Superior temporal gyrus (tissue), 1 donor: Measurements from ENCODE around the gene IFT43.

Source experiments
- DNase-seq: peaks from one replicate; pipeline ENCODE4 v3.0.0-alpha.2; 2016; ENCODE audit errors: extremely low spot score

IFT43 gene

DNA sequence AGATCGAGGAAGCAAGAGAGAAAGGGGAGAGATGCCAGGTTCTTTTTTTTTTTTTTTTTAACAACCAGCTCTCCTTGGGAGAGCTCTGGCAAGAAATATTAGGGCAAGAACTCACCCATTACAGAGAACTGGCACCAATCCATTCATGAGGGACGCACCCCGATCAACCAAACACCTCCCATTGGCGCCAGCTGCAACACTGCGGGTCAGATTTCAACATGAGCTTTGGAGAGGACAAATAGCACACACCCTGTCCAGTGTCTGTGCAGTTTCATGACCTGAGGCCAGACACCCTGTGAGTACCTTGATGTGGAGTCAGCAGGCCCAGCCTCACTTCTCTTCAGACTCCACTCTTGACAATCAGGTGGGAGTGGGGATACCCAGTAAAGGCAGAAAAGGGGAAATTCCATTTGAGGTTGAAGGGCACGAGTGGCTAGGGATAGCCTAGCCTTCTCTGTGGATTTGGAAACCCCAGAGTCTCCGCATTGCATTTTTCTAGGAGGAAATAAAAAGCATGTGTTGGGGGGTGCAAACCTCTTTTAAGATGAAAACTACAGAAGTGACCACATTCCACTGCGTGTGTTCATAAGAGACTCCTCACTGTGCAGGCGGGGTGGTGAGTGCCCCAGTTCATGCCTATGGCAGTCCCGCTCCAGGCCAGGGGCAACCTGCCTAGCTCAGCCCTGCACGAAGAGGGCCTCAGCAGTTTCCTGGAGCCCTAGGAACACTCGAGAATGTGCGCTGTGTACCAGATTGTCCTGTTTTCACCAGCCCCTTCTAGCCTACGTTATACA, 123.7 kb downstream of the IFT43 start:
- DNase-seq: no peak

DNA sequence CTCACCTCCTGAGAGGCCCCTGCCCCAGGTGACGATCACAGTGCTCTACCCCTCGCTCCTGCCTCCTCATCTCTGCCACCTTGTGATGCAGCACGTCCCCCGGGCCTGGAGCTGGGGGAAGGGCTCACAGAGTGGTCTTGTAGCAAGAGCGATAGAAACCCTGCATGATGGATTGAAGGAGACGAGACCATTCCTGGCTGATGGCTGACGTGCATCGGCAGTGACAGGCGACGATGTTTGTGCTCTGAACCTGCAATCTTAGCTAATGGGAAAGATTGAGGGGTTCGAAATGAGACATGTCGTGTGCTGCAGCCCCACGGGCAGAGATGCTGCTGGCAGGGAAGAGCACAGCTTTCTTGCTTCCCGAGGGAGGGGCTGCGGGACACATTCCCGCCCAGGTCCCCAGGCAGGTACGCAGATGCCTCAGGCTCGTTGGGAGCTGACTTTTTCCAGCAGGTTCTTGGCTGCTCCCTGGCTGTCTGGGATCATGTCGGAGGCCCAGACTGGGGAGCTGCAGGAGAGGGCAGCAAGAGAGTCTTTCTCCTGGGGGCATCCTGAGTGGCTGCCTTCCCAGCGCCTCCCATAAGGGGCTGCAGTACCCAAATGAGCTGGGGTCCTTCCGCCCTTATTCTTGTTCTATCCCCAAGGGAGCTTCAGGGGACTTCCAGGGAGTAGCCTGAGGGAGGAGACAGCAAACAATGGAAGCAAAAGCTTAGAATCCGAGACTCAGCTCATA, 127.5 kb downstream of the IFT43 start:
- no peak for DNase-seq

DNA sequence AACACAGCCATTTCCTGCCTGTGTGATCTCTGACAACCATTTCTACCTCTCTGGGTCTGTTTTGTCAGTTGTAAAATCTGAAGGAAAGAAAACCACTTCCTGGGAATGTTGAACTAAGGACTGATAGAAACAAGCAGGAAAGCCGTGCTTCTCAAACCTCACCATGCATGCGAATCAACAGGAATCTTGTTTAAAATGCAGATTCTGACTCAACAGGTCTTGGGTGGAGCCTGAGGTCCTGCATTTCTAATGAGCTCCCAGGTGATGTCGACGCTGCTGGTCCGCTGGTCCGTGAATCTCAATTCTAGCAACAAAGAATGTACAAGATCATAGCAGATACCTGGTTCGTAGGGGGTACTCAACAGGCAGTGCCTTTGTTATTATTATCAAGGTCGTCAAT, 128.1 kb downstream of the IFT43 start:
- DNase-seq: no peak

DNA sequence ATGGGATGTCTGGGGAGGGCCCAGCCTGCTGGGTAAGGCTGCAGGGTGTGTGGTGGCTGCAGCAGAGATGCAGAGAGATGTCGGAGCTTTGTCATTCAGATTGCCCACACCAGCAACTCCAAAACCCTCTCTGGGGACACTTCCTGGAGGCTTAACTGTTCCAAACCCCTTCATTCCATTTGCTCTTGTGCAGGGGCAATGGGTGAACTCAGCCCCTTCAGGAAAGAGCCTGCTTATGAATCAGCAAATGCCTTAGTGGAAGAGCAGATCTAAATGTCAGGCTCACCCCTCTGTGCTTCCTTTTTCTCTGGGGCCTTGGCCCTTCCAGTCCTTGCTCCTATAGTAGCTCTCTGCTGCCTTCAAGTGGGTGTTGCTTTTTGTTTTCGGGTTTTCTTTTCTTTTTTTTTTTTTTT, 129.5 kb downstream of the IFT43 start:
- no peak for DNase-seq

DNA sequence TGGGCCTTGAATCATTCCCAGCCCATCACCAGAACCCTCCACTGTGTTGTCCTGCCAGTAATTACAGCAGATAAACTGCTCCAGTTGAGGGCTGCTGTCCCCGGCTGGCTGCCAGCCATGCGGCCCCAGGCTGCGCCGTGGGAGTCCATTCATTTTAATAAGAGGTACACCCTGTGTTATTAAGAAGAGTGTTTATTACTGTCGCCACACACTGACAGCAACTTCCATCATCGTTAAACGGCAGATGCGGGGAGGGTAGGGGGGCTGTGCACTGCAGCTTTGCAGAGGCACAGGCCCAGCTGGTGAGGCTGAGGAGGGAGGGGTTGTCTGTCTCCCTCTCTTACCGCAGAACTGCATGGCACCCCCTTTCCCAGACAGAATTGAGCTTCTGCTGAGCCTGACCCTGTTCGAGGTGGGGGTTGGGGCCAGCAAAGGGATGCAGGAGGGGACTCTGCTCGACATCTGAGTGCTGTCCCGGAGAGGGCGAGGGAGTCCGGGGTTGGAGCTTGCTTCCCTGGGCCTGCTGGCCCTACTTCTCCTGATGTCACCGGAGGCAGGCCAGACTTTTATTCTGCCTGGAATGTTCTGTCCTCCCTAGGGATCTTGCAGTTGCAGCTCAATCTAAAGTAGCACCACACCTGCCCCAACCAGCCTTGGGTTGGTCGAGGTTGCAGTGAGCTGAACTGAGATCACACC, 132.4 kb downstream of the IFT43 start:
- DNase-seq: no peak

DNA sequence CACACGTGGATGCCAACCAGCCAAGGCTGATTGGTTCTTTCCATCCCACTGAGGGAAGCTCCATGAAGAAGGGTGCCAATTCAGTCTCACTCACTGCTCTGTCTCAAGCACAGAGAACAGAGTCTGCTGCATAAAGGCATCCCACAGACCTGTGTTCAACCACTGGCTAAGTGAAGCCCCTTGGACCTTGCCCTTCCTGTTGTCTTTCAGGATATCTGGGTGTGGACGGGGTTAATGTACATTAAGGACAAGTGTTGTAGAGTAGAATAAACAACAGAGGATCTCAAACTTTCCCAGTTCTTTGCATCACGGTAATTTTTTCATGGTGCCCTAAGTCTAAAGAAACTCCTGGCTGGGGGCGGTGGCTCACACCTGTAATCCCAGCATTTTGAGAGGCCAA, 133.0 kb downstream of the IFT43 start:
- no peak for DNase-seq

GRCh38 chr14:76121089-76121748, 135.7 kb downstream of the IFT43 start:
- no peak for DNase-seq

GRCh38 chr14:76123426-76124225, 138.1 kb downstream of the IFT43 start:
- no peak for DNase-seq

- DNase-seq: no peak
These were observed 139.9 kb downstream of the IFT43 start for GRCh38 chr14:76125511-76125910.

DNA sequence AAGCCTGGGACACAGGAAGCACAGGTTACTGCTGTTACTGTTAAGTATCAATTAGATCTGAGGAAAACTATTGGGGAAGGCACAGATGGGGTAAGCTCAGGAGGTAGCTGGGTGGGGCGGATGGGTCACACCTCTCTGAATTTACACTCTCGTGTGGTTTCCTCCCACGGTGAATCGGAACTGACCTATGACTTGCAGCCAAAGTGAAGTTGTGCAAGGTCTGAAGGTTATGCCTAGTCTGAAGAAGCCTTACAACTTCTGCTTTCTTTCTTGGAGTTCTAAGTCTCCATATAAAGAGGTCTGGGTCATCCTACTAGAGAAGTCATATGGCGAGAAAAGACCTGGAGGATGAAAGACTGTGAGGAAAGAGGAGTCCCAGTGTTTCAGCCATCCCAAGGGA, 140.5 kb downstream of the IFT43 start:
- DNase-seq: no peak

DNA sequence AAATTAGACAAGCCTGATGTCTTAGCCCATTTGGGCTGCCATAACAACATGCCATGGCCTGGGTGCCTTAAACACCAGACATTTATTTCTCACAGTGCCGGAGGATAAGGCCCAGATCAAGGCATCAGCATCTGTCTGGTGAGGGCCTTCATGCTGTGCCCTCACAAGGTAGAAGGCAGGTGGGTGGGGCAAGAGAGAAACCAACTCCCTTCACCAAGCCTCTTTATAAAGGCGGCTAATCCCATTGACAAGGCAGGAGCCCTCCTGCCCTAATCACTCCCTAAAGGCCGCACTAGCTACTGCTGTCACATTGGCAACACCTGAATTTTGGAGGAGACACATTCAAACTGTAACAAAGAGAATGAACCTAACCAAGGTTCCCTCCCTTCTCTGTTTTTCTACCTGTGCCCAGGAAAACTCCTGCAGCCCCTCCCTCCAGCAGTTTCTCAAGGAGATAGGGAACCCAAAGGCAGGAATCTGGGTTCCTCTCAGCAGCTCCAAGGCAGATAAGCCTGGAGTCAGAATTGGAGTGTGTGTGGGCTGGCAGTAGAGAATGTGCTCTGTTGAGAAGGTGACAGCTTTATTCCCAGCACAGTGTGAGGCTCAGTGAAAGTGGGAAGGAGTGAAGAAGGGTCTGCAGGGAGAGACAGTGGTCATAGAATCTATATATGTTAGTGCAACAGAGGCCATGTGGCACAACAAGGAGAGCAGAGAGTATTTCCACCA, 144.5 kb downstream of the IFT43 start:
- DNase-seq: no peak

DNA sequence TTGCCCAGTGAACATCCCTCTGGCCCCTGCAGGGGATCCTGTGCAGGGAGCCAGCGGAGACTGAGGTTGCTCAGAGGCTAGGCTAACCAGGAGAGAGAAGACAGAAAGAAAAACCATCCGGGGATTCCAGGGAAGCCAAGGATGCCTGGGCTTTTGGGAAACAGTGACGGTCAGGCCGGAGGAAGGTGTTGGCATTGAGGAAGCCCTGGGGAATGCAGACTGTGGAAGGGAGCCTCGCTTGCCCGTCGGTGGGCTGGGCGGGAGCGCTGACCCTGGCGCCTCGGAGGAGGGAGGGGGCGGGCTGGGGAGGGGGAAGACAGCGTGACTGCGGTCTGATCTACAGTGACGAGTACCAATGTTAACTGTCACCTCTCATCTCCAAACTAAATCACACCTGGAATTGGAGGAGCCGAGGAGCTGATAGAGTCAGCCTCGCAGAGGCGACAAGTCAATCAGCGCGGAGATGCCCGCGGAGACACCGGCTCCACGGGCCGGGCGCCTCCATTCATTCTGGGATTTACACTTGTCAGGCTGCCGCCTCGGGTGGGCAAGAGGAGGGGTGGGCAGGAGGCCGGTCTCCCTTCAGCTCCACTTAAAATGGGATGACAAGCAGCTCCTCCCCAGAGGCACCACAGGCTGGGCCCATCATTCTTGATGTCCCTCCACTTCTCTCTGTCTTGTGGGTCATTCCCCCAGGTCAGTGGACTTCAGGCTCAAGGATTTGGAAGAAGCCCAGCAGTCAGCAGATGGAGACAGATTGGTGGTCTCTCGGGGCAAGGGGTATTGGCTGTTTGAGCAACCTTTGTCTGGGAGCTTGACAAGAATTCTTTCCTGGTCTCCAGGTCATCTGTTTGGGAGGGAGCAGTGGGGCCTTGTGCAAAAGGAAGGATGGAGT, 145.8 kb downstream of the IFT43 start:
- no peak for DNase-seq

DNA sequence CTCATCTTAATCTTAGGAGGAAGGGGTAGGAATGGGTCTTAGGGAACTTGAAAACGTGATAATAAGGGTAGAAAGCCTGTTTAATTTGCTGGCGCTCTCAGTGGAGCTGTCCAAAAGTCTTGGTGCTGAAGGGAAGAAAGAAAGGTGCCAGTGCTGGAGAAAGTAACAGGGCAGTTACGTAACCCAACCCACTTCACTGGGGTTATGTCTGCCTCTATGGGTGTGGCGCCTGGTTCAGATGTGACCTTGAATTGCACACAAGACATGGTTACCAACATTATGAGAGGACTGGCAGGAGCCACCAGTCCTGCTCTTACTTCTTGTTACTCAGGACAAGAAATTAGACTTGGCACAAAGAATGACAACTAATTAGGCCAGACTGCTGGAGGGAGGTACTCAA, 147.5 kb downstream of the IFT43 start:
- DNase-seq: no peak
